ENCODE measurements around the gene TCP1.
"Not testable (repeated sequence)": the region's sequence is repeated elsewhere in the genome, so short reads cannot be mapped to it uniquely, and the experiment has no call there.

GRCh38 chr6:159794976-159795375 is 5.6 kb upstream of the TCP1 start:
- TF ChIP-seq EZH2 (optimal IDR thresholded peaks at IDR 0.05; ENCODE audit: low read depth, low read length); CTCF (IDR thresholded peaks at IDR 0.05; ENCODE audit: low read length): not testable (repeated sequence)
